H1 (cell line): ENCODE measurements around the gene NCF4. TPM values are rescaled to one million over a fixed set of nuclear protein-coding genes. Genes with fewer than 3 reads are reported as not detected.
A peak's percentile ranks its signal among the peaks of the same experiment; 100 is the strongest.

ENCODE experiments used
- CTCF ChIA-PET: fragments of 300-600 bp; sonication (Branson Sonifier 250); formaldehyde crosslinking; loops from one replicate; lab custom pipeline; 2021; ENCODE audit not compliant: partially characterized antibody; lab: Charles Lee
- POLR2A ChIA-PET: fragments of 300-600 bp; sonication (Branson Sonifier 250); formaldehyde crosslinking; loops from one replicate; lab custom pipeline; 2021; ENCODE audit warnings: inconsistent platforms; ENCODE audit not compliant: partially characterized antibody; lab: Charles Lee
- DNase-seq, 2 experiments: peaks; one replicate each; pipeline versions ENCODE4 v3.0.0 to v3.0.0-alpha.2; 2010 to 2022; ENCODE audit warnings: low spot score in 2 of 2, low read depth in 1 of 2, mixed read lengths in 1 of 2
- FAIRE-seq: peaks from 2 replicates; lab custom pipeline; 2011; peaks lifted over from hg19 to GRCh38; lab: Jason Lieb, UNC
- H2AFZ ChIP-seq: 2 replicates; pipeline ENCODE4 v1.8.1; 2012; ENCODE audit warnings: low read length, inconsistent platforms
- H2AK5ac ChIP-seq: 2 replicates; pipeline ENCODE4 v1.6.1; 2013; ENCODE audit warnings: low read depth, low read length
- H2BK120ac ChIP-seq: replicated peaks from 2 replicates; pipeline ENCODE3; 2013; ENCODE audit warnings: low read depth, low read length, inconsistent platforms
- H2BK12ac ChIP-seq: 2 replicates; pipeline ENCODE4 v1.6.1; 2013; ENCODE audit warnings: low read depth, low read length
- H2BK15ac ChIP-seq: 2 replicates; pipeline ENCODE4 v1.6.1; 2013; ENCODE audit warnings: low read length
- H2BK20ac ChIP-seq: 2 replicates; pipeline ENCODE4 v1.6.1; 2013; ENCODE audit warnings: low read length
- H2BK5ac ChIP-seq: 2 replicates; pipeline ENCODE4 v1.6.1; 2013; ENCODE audit warnings: low read depth, low read length
- H3K14ac ChIP-seq: 2 replicates; pipeline ENCODE4 v1.6.1; 2013; ENCODE audit warnings: inconsistent platforms; ENCODE audit not compliant: insufficient read length
- H3K18ac ChIP-seq: 2 replicates; pipeline ENCODE4 v1.6.1; 2013; ENCODE audit warnings: low read length; ENCODE audit errors: extremely low read depth
- H3K23ac ChIP-seq: 2 replicates; pipeline ENCODE4 v1.6.1; 2013; ENCODE audit warnings: inconsistent platforms; ENCODE audit not compliant: insufficient read length
- H3K23me2 ChIP-seq: 2 replicates; pipeline ENCODE4 v1.6.1; 2013; ENCODE audit warnings: low read depth, low read length
- H3K27ac ChIP-seq: 2 replicates; pipeline ENCODE4 v1.6.1; 2011; ENCODE audit warnings: low read depth, low read length, inconsistent platforms
- H3K27me3 ChIP-seq, 4 experiments: replicated peaks in 1 of 4; 1 replicate in 1 of 4; 2 replicates in 3 of 4; pipeline versions ENCODE4 v1.6.1 to v1.8.1; 2011 to 2013; ENCODE audit warnings: low read length in 3 of 4, mild to moderate bottlenecking in 3 of 4, inconsistent platforms in 2 of 4, mixed read lengths in 2 of 4, moderate library complexity in 1 of 4; ENCODE audit not compliant: control insufficient read depth in 3 of 4, insufficient read depth in 3 of 4; ENCODE audit errors: extremely low read depth in 1 of 4
- H3K36me3 ChIP-seq, 4 experiments: 2 replicates each; pipeline versions ENCODE4 v1.6.1 to v1.8.1; 2011 to 2013; ENCODE audit warnings: mild to moderate bottlenecking in 4 of 4, low read length in 3 of 4, moderate library complexity in 2 of 4, control low read depth in 1 of 4, inconsistent platforms in 1 of 4; ENCODE audit not compliant: insufficient read depth in 4 of 4, control insufficient read depth in 2 of 4
- H3K4ac ChIP-seq: replicated peaks from 2 replicates; pipeline ENCODE3; 2013; ENCODE audit warnings: low read length, low read depth, mixed read lengths, inconsistent platforms; ENCODE audit not compliant: insufficient read length
- H3K4me1 ChIP-seq, 4 experiments: replicated peaks in 1 of 4; 1 replicate in 1 of 4; 2 replicates in 3 of 4; pipeline versions ENCODE4 v1.6.1 to v1.8.1; 2011 to 2013; ENCODE audit warnings: low read length in 3 of 4, inconsistent platforms in 2 of 4, mixed read lengths in 1 of 4; ENCODE audit not compliant: insufficient read depth in 4 of 4, control insufficient read depth in 3 of 4
- H3K4me2 ChIP-seq, 2 experiments: 2 replicates each; pipeline versions ENCODE4 v1.6.1 to v1.8.1; 2011 to 2013; ENCODE audit warnings: low read depth in 2 of 2, low read length in 2 of 2, control low read depth in 1 of 2, inconsistent platforms in 1 of 2, mild to moderate bottlenecking in 1 of 2; ENCODE audit not compliant: insufficient read depth in 1 of 2
- H3K4me3 ChIP-seq, 4 experiments: fragments of 200-600, 300-600 bp in 1 of 4; sonication (generic), shearing (Covaris generic), sonication (Bioruptor Twin) in 1 of 4; 2 replicates each; pipeline versions ENCODE4 v1.5.1 to v1.8.1; 2011 to 2016; ENCODE audit warnings: low read length in 4 of 4, low read depth in 3 of 4, control low read depth in 2 of 4, inconsistent platforms in 2 of 4, mild to moderate bottlenecking in 2 of 4, mixed read lengths in 1 of 4, moderate library complexity in 1 of 4; ENCODE audit not compliant: insufficient read depth in 2 of 4; ENCODE audit errors: extremely low read depth in 1 of 4
- H3K56ac ChIP-seq: replicated peaks from 2 replicates; pipeline ENCODE3; 2013; ENCODE audit warnings: low read depth, mild to moderate bottlenecking, mixed read lengths, low read length, inconsistent platforms; ENCODE audit not compliant: insufficient read length
- H3K79me1 ChIP-seq: 2 replicates; pipeline ENCODE4 v1.6.1; 2013; ENCODE audit warnings: low read depth, low read length, control low read depth
- H3K79me2 ChIP-seq, 2 experiments: 2 replicates each; pipeline versions ENCODE4 v1.6.1 to v1.8.1; 2012 to 2013; ENCODE audit warnings: low read length in 2 of 2, mild to moderate bottlenecking in 2 of 2, inconsistent platforms in 1 of 2; ENCODE audit not compliant: insufficient read depth in 2 of 2, control insufficient read depth in 1 of 2
- H3K9ac ChIP-seq, 4 experiments: replicated peaks in 1 of 4; 1 replicate in 1 of 4; 2 replicates in 3 of 4; pipeline versions ENCODE4 v1.6.1 to v1.8.1; 2011 to 2013; ENCODE audit warnings: low read depth in 3 of 4, low read length in 3 of 4, control low read depth in 2 of 4, mild to moderate bottlenecking in 2 of 4, moderate library complexity in 2 of 4, inconsistent platforms in 1 of 4; ENCODE audit errors: extremely low read depth in 1 of 4
- H3K9me3 ChIP-seq, 2 experiments: 2 replicates each; pipeline versions ENCODE4 v1.6.1 to v1.8.1; 2012 to 2013; ENCODE audit warnings: mild to moderate bottlenecking in 2 of 2, moderate library complexity in 2 of 2, control low read depth in 1 of 2, inconsistent platforms in 1 of 2, low read depth in 1 of 2, low read length in 1 of 2, mixed read lengths in 1 of 2; ENCODE audit not compliant: insufficient read depth in 2 of 2
- H4K20me1 ChIP-seq, 2 experiments: replicated peaks in 1 of 2; 2 replicates each; pipeline versions ENCODE3 to v1.8.1; 2011 to 2013; ENCODE audit warnings: inconsistent platforms in 2 of 2, low read length in 2 of 2, mild to moderate bottlenecking in 1 of 2; ENCODE audit not compliant: insufficient read depth in 2 of 2, control insufficient read depth in 1 of 2
- H4K5ac ChIP-seq: 2 replicates; pipeline ENCODE4 v1.6.1; 2013; ENCODE audit warnings: low read length, low read depth, mixed read lengths, inconsistent platforms; ENCODE audit not compliant: insufficient read length
- H4K8ac ChIP-seq: 2 replicates; pipeline ENCODE4 v1.8.0; 2013; ENCODE audit warnings: mild to moderate bottlenecking, moderate library complexity, low read length, inconsistent platforms; ENCODE audit not compliant: insufficient read depth; ENCODE audit errors: extremely low read depth
- H4K91ac ChIP-seq: replicated peaks from 2 replicates; pipeline ENCODE3; 2013; ENCODE audit warnings: low read length, mixed read lengths, inconsistent platforms; ENCODE audit not compliant: insufficient read length
- CTCF ChIP-seq, 3 experiments: IDR thresholded peaks; 1 replicate in 2 of 3; 2 replicates in 1 of 3; pipeline versions ENCODE4 v1.5.1 to v1.6.1; 2011; ENCODE audit warnings: low read length in 3 of 3, mild to moderate bottlenecking in 3 of 3, inconsistent platforms in 2 of 3, low read depth in 1 of 3, moderate library complexity in 1 of 3; ENCODE audit not compliant: insufficient read depth in 1 of 3; ENCODE audit errors: control extremely low read depth in 1 of 3
- HDAC2 ChIP-seq, 2 experiments: fragments of 300-600 bp in 1 of 2; sonication (generic) in 1 of 2; IDR thresholded peaks; 2 replicates each; pipeline ENCODE4 v1.6.1; 2011 to 2012; ENCODE audit warnings: low read depth in 2 of 2, low read length in 2 of 2, mild to moderate bottlenecking in 2 of 2, moderate library complexity in 2 of 2, borderline replicate concordance in 1 of 2, inconsistent platforms in 1 of 2
- WGBS, 2 experiments: shearing (Covaris generic) in 1 of 2; methylation state at CpG; one replicate each; pipeline versions ENCODE4 v1.1.6 to v1.1.7; 2013 to 2015; ENCODE audit warnings: low lambda C conversion rate in 2 of 2, mixed read lengths in 2 of 2, inconsistent platforms in 1 of 2, low coverage in 1 of 2, missing lambda C conversion rate in 1 of 2; ENCODE audit not compliant: insufficient replicate concordance in 2 of 2, insufficient coverage in 1 of 2, insufficient read length in 1 of 2; ENCODE audit errors: extremely low coverage in 1 of 2, missing lambda C conversion rate in 1 of 2; 5-methylcytosine and 5-hydroxymethylcytosine counted together
- polyA plus RNA-seq, 7 experiments: library from polyadenylated mRNA; depleted of rRNA in 3 of 7; stranded (reverse) in 5 of 7; unstranded in 2 of 7; fragments of >200 nt in 5 of 7; fragments of 200-250 nt in 2 of 7; gene quantifications; 1 replicate in 5 of 7; 2 replicates in 1 of 7; 4 replicates in 1 of 7; pipeline versions ENCODE4 v1.2.1 to v1.2.3, GENCODE V29; 2011 to 2013; ENCODE audit warnings: missing spikeins in 2 of 7, mixed read lengths in 2 of 7
- total RNA-seq: library from RNA; stranded (reverse); fragmentation: NEBNext Ultra II Directional; extraction: Animal tissue kit (Norgen Biotek cat#: 25700); gene quantifications from 2 replicates; pipeline ENCODE4 v1.2.1, GENCODE V29; 2021

Gene NCF4
- total and polyA plus RNA-seq, 2 of the 8 experiments (the other 6 are each of a cell fraction or from before 2014, with no cell fraction given): 0.20 TPM; not detected in 1

GRCh38 chr22:36904260-36904880 is 43.6 kb downstream of the NCF4 start:
- no peak overlapping the region for H3K4me3 ChIP-seq
- no peak overlapping the region for H3K4me2 ChIP-seq
- H3K4me1 ChIP-seq: peaks cover 11 to 19% (median 13%) of the 10 kb centered on the region in 4 experiments
- no peak overlapping the region for H3K9ac ChIP-seq
- no peak overlapping the region for H2BK120ac ChIP-seq
- no peak overlapping the region for H4K5ac ChIP-seq
- no peak overlapping the region for H4K91ac ChIP-seq
- no peak overlapping the region for H3K23ac ChIP-seq
- no peak overlapping the region for H2BK20ac ChIP-seq
- peak; percentile 15 to 34 (median 24); a peak in 2 of 4 replicates for TF ChIP-seq CTCF (IDR thresholded peaks at IDR 0.05; ENCODE audit: control extremely low read depth in 1 of 3, insufficient read depth in 1 of 3, low read depth in 1 of 3, low read length in 3 of 3)
- TF ChIP-seq HDAC2 (IDR thresholded peaks at IDR 0.05; ENCODE audit: borderline replicate concordance in 1 of 2, low read depth in 2 of 2, low read length in 2 of 2): no peak
- 0 out of 2 replicates have a peak, but pooled peaks cover 2% of the 10 kb centered on the region for H3K79me1 ChIP-seq
- no peak for DNase-seq
- H3K18ac ChIP-seq: no peak overlapping the region
- H4K8ac ChIP-seq: no peak overlapping the region
- H3K4ac ChIP-seq: no peak overlapping the region
- POLR2A ChIA-PET: interaction anchor here (5.4 kb wide), 1 partner anchor 7 kb away, joined by 28 read pairs; the partner anchor contains the start of gene CSF2RB
- H4K20me1 ChIP-seq: no peaks in the 10 kb centered on the region
- no peak overlapping the region for H2BK15ac ChIP-seq
- H3K79me2 ChIP-seq: no peaks in the 10 kb centered on the region
- no peak overlapping the region for H2BK5ac ChIP-seq
- FAIRE-seq: no peak
- H3K56ac ChIP-seq: no peak overlapping the region
- H2BK12ac ChIP-seq: no peak overlapping the region
- WGBS, 2 experiments: 87% methylated on average over 6 of the region's 6 CpGs; no CpG with 5 or more reads in 1 of the 2 experiments
- no peaks in the 10 kb centered on the region for H3K36me3 ChIP-seq
- H3K23me2 ChIP-seq: no peaks in the 10 kb centered on the region
- no peak overlapping the region for H3K27ac ChIP-seq
- H2AFZ ChIP-seq: no peak overlapping the region
- peaks cover 0 to 10% (median 2%) of the 10 kb centered on the region in 4 experiments; a peak in 3 of 7 replicates for H3K27me3 ChIP-seq
- H2AK5ac ChIP-seq: no peak overlapping the region
- CTCF ChIA-PET: interaction anchor here (0.6 to 3.5 kb wide), 7 partner anchors 12 to 155 kb away, joined by 3 to 16 read pairs (median 5); no protein-coding TSS in a partner anchor
- no peak overlapping the region for H3K14ac ChIP-seq
- H3K9me3 ChIP-seq: peaks cover 2 to 9% of the 10 kb centered on the region in 2 experiments; a peak in 1 of 4 replicates
